SK-N-SH (cell line): ENCODE measurements around the gene EEF1A2. TPM values are rescaled to one million over a fixed set of nuclear protein-coding genes. Genes with fewer than 3 reads are reported as not detected.

Source experiments
- CTCF ChIA-PET: fragments of 300-600, 350-600 bp; formaldehyde crosslinking; extraction: SDS; loops from one replicate; lab custom pipeline; 2021; lab: Yijun Ruan, JAX
- POLR2A ChIA-PET: fragments of 350-600 bp; sonication (Branson Sonifier 250); formaldehyde crosslinking; extraction: SDS; loops from one replicate; lab custom pipeline; 2020; ENCODE audit warnings: antibody characterized with exemption, inconsistent platforms; lab: Yijun Ruan, JAX
- DNase-seq: peaks from one replicate; pipeline ENCODE4 v3.0.0; 2012
- H2AFZ ChIP-seq: fragments of 200-600 bp; sonication (generic); 2 replicates; pipeline ENCODE4 v1.8.1; 2016; ENCODE audit warnings: antibody characterized with exemption, mild to moderate bottlenecking, low read depth
- H3F3A ChIP-seq: fragments of 200-600 bp; sonication (generic); replicated peaks from 2 replicates; pipeline ENCODE3; 2016; ENCODE audit warnings: antibody characterized with exemption, mild to moderate bottlenecking; ENCODE audit not compliant: insufficient read depth
- H3K27ac ChIP-seq, 2 experiments: fragments of 200-500 bp in 1 of 2; fragments of 200-600 bp in 1 of 2; sonication (Bioruptor generic) in 1 of 2; sonication (generic), shearing (Covaris generic) in 1 of 2; 2 replicates each; pipeline versions ENCODE4 v1.5.1 to v1.6.1; 2014 to 2016; ENCODE audit warnings: low read depth in 2 of 2, inconsistent platforms in 1 of 2, low read length in 1 of 2, mild to moderate bottlenecking in 1 of 2, mixed read lengths in 1 of 2
- H3K27me3 ChIP-seq: fragments of 200-600 bp; sonication (generic), shearing (Covaris generic); 2 replicates; pipeline ENCODE4 v1.6.1; 2016; ENCODE audit warnings: mixed run types; ENCODE audit not compliant: insufficient read depth
- H3K36me3 ChIP-seq, 2 experiments: fragments of 200-500 bp in 1 of 2; fragments of 200-600 bp in 1 of 2; sonication (Bioruptor generic) in 1 of 2; sonication (generic) in 1 of 2; replicated peaks in 1 of 2; 2 replicates each; pipeline versions ENCODE3 to v1.5.1; 2014 to 2016; ENCODE audit warnings: low read length in 1 of 2, mild to moderate bottlenecking in 1 of 2; ENCODE audit not compliant: insufficient read depth in 2 of 2, control insufficient read depth in 1 of 2
- H3K4me1 ChIP-seq, 2 experiments: fragments of 200-500 bp in 1 of 2; fragments of 200-600 bp in 1 of 2; sonication (Bioruptor generic) in 1 of 2; sonication (generic), shearing (Covaris generic) in 1 of 2; 2 replicates each; pipeline versions ENCODE4 v1.5.1 to v1.6.1; 2014 to 2016; ENCODE audit warnings: low read depth in 1 of 2, low read length in 1 of 2, mixed run types in 1 of 2; ENCODE audit not compliant: insufficient read depth in 2 of 2, control insufficient read depth in 1 of 2
- H3K4me2 ChIP-seq: fragments of 200-600 bp; sonication (generic), shearing (Covaris generic); 2 replicates; pipeline ENCODE4 v1.6.1; 2017; ENCODE audit warnings: mixed run types
- H3K4me3 ChIP-seq, 2 experiments: fragments of 200-500 bp in 1 of 2; fragments of 200-600 bp in 1 of 2; sonication (Bioruptor generic) in 1 of 2; sonication (generic), shearing (Covaris generic) in 1 of 2; 2 replicates each; pipeline versions ENCODE4 v1.5.1 to v1.8.1; 2014 to 2016; ENCODE audit warnings: low read depth in 2 of 2, inconsistent platforms in 1 of 2, low read length in 1 of 2, mild to moderate bottlenecking in 1 of 2, mixed read lengths in 1 of 2, moderate library complexity in 1 of 2
- H3K79me2 ChIP-seq: fragments of 200-600 bp; sonication (generic); 2 replicates; pipeline ENCODE4 v1.8.1; 2017; ENCODE audit warnings: mild to moderate bottlenecking; ENCODE audit not compliant: insufficient read depth
- H3K9ac ChIP-seq: fragments of 200-600 bp; sonication (generic); 2 replicates; pipeline ENCODE4 v1.6.1; 2017; ENCODE audit warnings: mixed run types
- H3K9me2 ChIP-seq: fragments of 200-600 bp; sonication (generic); 2 replicates; pipeline ENCODE4 v1.6.1; 2017; ENCODE audit warnings: mixed run types
- H3K9me3 ChIP-seq: fragments of 200-600 bp; sonication (generic); 2 replicates; pipeline ENCODE4 v1.6.1; 2017; ENCODE audit warnings: mixed run types, mild to moderate bottlenecking, moderate library complexity
- H4K20me1 ChIP-seq: fragments of 200-600 bp; sonication (generic); 2 replicates; pipeline ENCODE4 v1.6.1; 2017; ENCODE audit warnings: mild to moderate bottlenecking, mixed run types; ENCODE audit not compliant: insufficient read depth
- EP300 ChIP-seq, 2 experiments: IDR thresholded peaks; 2 replicates each; pipeline versions ENCODE4 v1.4.0 to v1.6.1; 2012; ENCODE audit warnings: borderline replicate concordance in 1 of 2, low read depth in 1 of 2, low read length in 1 of 2
- GABPA ChIP-seq: IDR thresholded peaks from 2 replicates; pipeline ENCODE4 v1.4.0; 2012; ENCODE audit warnings: low read depth, mild to moderate bottlenecking
- IRF3 ChIP-seq: fragments of 150-350 bp; IDR thresholded peaks from 2 replicates; pipeline ENCODE4 v1.6.1; 2016; ENCODE audit warnings: mild to moderate bottlenecking, low read depth, low read length
- JUND ChIP-seq: IDR thresholded peaks from 2 replicates; pipeline ENCODE4 v1.4.0; 2012
- RAD21 ChIP-seq: IDR thresholded peaks from 2 replicates; pipeline ENCODE4 v1.6.1; 2012; ENCODE audit warnings: mild to moderate bottlenecking, low read length
- REST ChIP-seq: IDR thresholded peaks from 2 replicates; pipeline ENCODE4 v1.6.1; 2012; ENCODE audit warnings: mild to moderate bottlenecking, low read depth, low read length, moderate library complexity
- SIN3A ChIP-seq: IDR thresholded peaks from 2 replicates; pipeline ENCODE4 v1.6.1; 2012; ENCODE audit warnings: low read depth, mild to moderate bottlenecking, low read length, moderate library complexity, borderline replicate concordance
- TEAD4 ChIP-seq: IDR thresholded peaks from 2 replicates; pipeline ENCODE4 v1.4.0; 2012; ENCODE audit warnings: mild to moderate bottlenecking, borderline replicate concordance; ENCODE audit not compliant: insufficient read depth
- USF1 ChIP-seq: IDR thresholded peaks from 2 replicates; pipeline ENCODE4 v1.4.0; 2012; ENCODE audit warnings: low read depth, borderline replicate concordance
- USF2 ChIP-seq: fragments of 150-350 bp; IDR thresholded peaks from 2 replicates; pipeline ENCODE4 v1.6.1; 2017; ENCODE audit warnings: antibody characterized with exemption, low read length, low read depth, borderline replicate concordance
- WGBS: methylation state at CpG from one replicate; pipeline ENCODE4 v1.1.6; 2017; ENCODE audit warnings: low lambda C conversion rate; 5-methylcytosine and 5-hydroxymethylcytosine counted together
- polyA plus RNA-seq, 3 experiments: library from polyadenylated mRNA; depleted of rRNA; stranded (reverse); fragments of >200 nt; gene quantifications; 2 replicates each; pipeline ENCODE4 v1.2.3, GENCODE V29; 2012

Gene EEF1A2
- polyA plus RNA-seq, 1 of the 3 experiments (the other 2 are of a cell fraction): 16.5 TPM

DNA sequence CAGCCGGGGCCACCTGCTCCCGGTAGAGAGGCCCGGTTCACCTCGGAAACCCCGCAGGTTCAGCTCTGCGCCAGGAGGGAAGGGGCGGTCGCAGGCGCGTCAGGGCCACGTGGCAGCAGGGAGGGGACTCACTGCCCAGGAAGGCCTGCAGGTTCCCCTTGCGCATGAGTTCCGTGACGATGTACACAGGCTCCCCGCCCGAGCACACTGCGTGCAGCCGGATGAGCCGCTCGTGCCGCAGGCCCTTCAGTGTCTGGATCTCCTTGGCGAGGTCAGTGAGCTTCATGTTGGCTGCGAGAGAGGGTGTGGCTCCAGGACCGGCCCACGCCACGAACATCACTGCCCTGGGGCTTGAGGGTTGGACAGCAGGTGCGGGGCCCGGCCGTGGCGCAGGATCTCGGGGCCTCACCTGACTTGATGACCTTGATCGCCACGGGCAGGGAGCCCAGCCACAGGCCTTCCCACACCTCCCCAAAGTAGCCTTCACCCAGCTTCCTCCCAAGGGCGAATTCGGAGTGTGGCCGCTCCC is 43.2 kb upstream of the EEF1A2 start:
- Histone ChIP-seq H3K27ac (no peak overlapping the region), H3F3A (no peaks in the 10 kb centered on the region), H2AFZ (no peak overlapping the region), H4K20me1 (no peaks in the 10 kb centered on the region), H3K4me3 (no peak overlapping the region), H3K27me3 (no peaks in the 10 kb centered on the region), H3K4me2 (no peak overlapping the region), H3K36me3 (no peaks in the 10 kb centered on the region), H3K9me3 (no peaks in the 10 kb centered on the region), H3K9ac (no peak overlapping the region), H3K9me2 (no peaks in the 10 kb centered on the region), H3K79me2 (no peaks in the 10 kb centered on the region), H3K4me1 (peaks cover 0 to 20% of the 10 kb centered on the region in 2 experiments; a peak in 1 of 4 replicates)
- WGBS: 87% methylated on average over 28 of the region's 36 CpGs
- CTCF ChIA-PET: interaction anchor here (1.0 to 1.9 kb wide), 4 partner anchors 14 to 431 kb away, joined by 3 to 7 read pairs (median 4); partner anchors contain the start of gene PPDPF
- POLR2A ChIA-PET: no interaction called here
- TF ChIP-seq REST (no peak), RAD21 (no peak), JUND (no peak), USF1 (no peak), USF2 (no peak), IRF3 (no peak), GABPA (no peak), EP300 (IDR thresholded peaks at IDR 0.05; ENCODE audit: borderline replicate concordance in 1 of 2, low read depth in 1 of 2, low read length in 1 of 2) (no peak), TEAD4 (no peak), SIN3A (no peak)
- DNase-seq: no peak
